Cerebellar cortex (tissue), 1 donor: ENCODE results near the gene CDKN2AIPNL.
"Not testable (repeated sequence)": the region's sequence is repeated elsewhere in the genome, so short reads cannot be mapped to it uniquely, and the experiment has no call there.

Experiments
- DNase-seq: peaks from one replicate; pipeline ENCODE4 v3.0.0-alpha.2; 2015; ENCODE audit warnings: low spot score

The CDKN2AIPNL gene

DNA sequence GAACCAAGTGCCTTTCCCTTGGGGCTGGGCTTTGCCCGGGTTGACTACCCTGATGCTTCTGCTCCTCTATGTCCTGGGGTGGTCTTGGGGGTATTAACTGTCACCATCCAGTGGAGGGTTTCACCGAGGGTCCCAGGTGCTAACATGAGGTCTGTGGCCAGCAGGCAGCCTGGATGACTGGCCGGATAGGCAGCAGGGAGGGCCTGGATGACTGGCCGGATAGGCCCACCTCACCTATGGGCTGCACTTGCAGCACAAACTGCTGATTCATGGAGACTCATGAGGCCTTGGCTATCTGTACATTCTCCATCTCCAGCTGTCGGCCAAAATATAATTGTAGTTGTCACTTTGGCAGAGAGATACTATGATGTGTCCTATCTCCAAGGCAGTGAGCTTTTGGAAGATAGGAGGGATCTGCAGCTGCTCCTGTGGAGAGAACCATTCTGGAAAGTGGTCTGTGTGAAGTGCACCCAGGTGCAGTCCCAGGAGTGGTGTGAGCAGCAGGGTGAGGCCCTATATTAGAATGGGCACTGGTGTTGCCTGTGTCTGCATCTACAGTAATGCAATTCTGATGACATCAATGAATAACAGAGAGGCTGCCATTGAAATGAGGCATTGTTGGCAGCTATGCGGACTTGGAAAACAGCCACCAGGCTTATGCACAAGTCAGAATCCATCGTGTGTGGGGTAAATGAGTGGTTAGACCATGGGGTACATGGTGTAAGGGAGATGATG, 26.3 kb upstream of the CDKN2AIPNL start:
- no peak for DNase-seq

DNA sequence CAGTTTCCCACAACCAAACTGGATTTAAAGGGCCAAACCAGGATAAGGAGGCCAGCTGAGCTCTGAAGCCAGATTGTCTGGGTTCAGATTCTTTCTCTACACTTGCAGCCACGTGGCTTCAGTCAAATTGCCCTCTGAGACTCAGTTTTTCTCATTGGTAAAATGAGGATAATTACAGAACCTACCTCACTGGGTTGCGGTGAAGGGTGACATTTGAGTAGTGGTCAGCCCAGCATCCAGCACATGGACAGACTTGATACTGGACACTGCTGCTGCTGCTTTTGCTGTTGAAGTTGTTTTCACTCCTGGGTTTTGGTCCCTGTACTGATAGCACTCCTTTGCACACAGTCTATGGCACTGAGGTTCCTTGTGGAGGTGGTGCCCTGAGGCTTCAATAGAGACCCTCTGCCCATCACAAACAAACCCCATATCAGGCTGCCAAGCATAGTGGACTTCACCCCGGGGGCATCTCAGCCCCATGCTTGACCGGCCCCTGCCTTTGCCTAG, 25.7 kb upstream of the CDKN2AIPNL start:
- no peak for DNase-seq

- DNase-seq: peak; percentile 67
Measured at GRCh38 chr5:134436523-134437339, 25.1 kb upstream of the CDKN2AIPNL start.

GRCh38 chr5:134435560-134435959, 23.9 kb upstream of the CDKN2AIPNL start:
- DNase-seq: no peak

DNA sequence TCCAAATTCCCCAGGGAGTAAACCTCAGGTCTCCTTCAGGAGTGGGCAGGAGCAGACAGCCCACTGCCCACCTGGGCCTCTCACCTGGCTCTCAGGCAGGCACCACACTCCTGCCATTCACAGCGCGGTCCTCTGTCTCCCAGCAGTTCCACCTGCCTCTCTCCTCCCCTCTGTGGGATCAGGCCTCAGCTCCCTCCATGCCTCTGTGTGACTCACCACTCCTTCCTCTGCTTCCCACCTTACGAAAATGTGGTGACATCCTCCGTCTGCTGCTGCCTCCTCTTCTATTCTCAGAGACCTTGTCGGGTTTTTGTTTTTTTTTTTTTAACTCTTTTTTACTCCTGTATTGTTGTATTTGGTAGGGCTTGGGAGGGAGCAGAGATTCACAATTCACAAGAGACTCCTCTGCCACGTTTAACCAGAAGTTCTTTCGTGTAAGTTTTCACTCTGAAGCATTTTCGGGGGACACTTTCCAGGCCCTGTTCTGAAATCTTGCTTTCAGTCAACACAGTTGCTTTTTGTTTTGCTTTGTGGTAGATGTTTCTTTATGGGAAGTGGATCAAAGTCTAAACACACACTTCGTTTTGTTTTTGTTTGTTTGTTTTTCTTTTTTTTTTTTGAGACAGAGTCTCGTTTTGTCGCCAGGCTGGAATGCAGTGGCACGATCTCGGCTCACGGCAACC, 21.1 kb upstream of the CDKN2AIPNL start:
- DNase-seq: no peak

DNA sequence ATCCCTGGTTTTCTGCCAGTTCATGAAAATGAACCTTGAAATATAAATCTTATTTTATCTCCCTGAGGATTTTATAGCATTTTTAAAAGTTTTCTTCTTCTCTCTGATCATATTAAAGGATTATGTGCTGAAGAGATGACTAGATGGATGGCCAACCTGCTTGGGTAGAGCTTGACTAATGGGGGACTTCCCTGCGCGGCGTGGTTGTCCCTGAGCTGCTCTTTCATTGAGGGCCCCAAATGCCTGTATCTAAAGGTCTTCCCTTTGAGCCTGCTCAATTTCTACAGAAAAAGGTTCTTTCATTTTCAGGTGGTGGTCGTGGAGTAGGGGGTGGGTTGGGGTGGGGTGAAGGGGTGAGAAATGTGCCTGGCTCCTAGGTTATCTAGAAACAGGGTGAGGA, 20.5 kb upstream of the CDKN2AIPNL start:
- DNase-seq: no peak

- DNase-seq: no peak
Measured at GRCh38 chr5:134430001-134430569, 18.4 kb upstream of the CDKN2AIPNL start.

DNA sequence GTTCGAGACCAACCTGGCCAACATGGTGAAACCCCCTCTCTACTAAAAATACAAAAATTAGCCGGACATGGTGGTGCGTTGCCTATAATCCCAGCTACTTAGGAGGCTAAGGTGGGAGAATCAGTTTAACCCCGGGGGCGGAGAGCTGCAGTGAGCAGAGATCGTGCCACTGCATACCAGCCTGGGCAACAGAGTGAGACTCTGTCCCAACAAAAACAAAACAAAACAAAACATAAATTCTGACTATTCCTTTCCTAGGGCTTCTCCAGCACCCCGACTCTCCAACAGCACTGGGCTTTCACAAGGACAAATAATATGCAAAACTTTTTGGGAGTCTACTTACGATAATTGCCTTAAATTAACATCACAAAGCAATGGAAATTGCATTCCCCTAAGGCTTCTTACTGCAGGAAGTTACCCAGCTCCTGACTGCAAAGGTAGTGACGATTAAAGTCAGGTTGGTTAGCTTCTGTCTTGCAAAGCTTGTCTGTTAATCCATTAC, 15.9 kb upstream of the CDKN2AIPNL start:
- no peak for DNase-seq

GRCh38 chr5:134426361-134426760, 14.7 kb upstream of the CDKN2AIPNL start:
- DNase-seq: no peak

GRCh38 chr5:134423376-134423775, 11.7 kb upstream of the CDKN2AIPNL start:
- no peak for DNase-seq

DNA sequence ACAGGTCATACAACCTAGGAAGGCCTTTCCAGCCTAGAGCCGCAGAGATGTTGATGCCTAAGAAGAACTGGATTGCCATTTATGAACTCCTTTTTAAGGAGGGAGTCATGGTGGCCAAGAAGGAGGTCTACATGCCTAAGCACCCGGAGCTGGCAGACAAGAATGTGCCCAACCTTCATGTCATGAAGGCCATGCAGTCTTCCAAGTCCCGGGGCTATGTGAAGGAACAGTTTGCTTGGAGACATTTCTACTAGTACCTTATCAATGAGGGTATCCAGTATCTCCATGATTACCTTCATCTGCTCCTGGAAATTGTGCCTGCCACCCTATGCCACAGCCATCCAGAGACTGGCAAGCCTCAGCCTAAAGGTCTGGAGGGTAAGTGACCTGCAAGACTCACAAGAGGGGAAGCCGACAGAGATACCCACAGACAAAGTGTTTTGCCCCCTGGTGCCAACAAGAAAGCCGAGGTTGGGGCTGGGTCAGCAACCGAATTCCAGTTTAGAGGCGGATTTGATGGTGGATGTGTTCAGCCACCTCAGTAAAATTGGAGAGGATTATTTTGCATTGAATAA, 11.2 kb upstream of the CDKN2AIPNL start:
- no peak for DNase-seq

GRCh38 chr5:134421038-134421437, 9.4 kb upstream of the CDKN2AIPNL start:
- not testable (repeated sequence) for DNase-seq

GRCh38 chr5:134420343-134420742, 8.7 kb upstream of the CDKN2AIPNL start:
- DNase-seq: no peak

GRCh38 chr5:134418958-134419357, 7.3 kb upstream of the CDKN2AIPNL start:
- DNase-seq: no peak

- no peak for DNase-seq
Measured at GRCh38 chr5:134417707-134418106, 6.0 kb upstream of the CDKN2AIPNL start.

GRCh38 chr5:134413046-134413445, 1.4 kb upstream of the CDKN2AIPNL start:
- no peak for DNase-seq

GRCh38 chr5:134411228-134411545, 494 bp downstream of the CDKN2AIPNL start:
- DNase-seq: no peak

- DNase-seq: no peak
Measured at GRCh38 chr5:134410822-134411221, 859 bp downstream of the CDKN2AIPNL start.

DNA sequence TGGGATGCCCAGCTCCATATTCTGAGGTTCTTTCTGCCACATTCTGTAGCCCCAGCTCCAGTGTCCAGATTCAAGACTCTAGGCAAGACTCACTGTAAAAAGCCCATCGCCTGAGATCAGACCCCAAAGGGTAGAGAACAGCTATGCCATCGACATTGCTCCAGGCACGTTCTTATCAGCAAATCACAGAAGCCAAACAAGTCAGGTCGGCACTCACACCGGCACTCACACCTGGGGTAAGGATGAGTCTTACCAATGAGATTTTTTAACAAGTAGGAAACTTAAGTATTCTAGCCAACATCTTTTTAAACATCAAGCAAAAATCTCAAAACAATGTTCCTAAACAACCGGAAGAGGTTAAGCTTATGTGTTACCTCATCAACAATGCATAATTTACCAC, 2.4 kb downstream of the CDKN2AIPNL start:
- DNase-seq: no peak

DNA sequence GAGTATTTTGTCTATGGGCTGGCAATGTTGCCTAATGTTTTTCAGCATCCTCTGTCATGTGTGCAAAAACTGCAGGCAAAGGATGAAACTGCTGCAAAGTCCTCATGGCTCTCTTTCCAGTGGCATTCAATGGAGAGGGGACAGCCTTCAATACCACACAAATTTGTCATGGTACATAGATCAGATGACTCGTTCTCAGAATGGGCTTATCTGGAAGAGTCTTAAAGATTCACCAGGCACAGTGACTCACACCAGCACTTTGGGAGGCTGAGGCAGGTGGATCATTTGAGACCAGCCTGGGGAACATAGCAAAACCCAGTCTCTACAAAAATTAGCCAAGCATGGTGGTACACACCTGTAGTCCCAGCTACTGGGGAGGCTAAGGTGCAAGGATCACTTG, 5.3 kb downstream of the CDKN2AIPNL start:
- no peak for DNase-seq

- DNase-seq: no peak
Measured at GRCh38 chr5:134403951-134404350, 7.7 kb downstream of the CDKN2AIPNL start.

GRCh38 chr5:134398609-134399155, 13.0 kb downstream of the CDKN2AIPNL start:
- DNase-seq: no peak
